SK-N-MC (cell line): ENCODE data around the gene MT1X.

ENCODE experiments used
- EZH2 ChIP-seq: fragments of 200-600 bp; sonication (generic); IDR thresholded peaks from one replicate; pipeline ENCODE4 v1.6.1; 2017; ENCODE audit warnings: antibody characterized with exemption
- POLR2AphosphoS5 ChIP-seq: IDR thresholded peaks from 2 replicates; pipeline ENCODE4 v1.6.1; 2012; ENCODE audit warnings: mild to moderate bottlenecking, low read depth, low read length, borderline replicate concordance

GRCh38 chr16:56634715-56635440 is 47.4 kb upstream of the MT1X start:
- TF ChIP-seq EZH2 = no peak
- TF ChIP-seq POLR2AphosphoS5 = no peak
